NCI-H1417 (cell line): Measurements from ENCODE around the gene JARID2.

Source experiments
- DNase-seq, 3 experiments: peaks; one replicate each; lab custom pipeline; 2025; lab: John Stamatoyannopoulos, UW

JARID2 gene

DNA sequence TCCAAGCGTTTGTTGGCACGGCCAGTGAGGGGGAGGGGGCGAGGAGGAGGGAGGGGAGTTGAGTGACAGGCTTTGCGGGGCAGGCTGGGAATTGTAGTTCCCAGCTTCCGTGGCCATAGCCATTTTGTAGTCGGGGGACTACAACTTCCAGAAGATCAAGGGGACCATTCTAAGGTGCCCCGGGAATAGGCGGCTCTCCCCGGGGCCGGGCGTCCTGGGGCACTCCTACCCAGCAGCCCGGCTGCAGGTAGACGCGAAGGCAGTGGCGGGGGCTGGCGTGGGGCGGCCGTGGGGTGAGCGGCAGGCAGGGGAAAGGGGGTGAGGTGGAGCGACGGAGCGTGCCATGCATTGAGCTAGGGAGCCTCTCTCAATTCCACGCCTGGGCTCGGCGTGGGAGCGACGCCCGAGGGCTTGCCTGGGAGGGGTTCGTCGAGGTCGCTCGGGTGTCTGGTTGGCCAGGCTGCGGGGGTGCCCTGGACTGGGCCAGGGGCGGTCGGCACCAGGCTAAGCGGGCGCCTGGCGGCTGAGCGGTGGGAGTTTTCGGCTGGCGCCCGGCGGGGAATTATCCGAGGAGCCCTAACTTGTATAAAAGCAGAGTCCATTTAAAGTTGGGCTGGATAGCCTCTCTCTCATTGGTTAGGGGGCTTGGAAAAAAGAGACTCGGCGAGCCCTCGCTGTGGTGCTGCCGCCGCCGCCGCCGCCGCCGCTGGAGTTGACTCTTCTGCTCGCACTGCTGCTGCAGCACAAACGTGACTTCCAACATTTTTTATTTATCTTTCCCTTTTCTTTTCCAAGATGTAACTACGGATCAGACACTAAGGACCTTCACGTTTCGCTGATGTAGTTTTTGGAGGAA lies at the start of gene JARID2:
JARID2 (plus strand) TSS at position 709 of the 856 bp plus-strand sequence. CDS start 471 bp downstream, outside the sequence.
- DNase-seq: peak; percentile 95 to 99 (median 97)

DNA sequence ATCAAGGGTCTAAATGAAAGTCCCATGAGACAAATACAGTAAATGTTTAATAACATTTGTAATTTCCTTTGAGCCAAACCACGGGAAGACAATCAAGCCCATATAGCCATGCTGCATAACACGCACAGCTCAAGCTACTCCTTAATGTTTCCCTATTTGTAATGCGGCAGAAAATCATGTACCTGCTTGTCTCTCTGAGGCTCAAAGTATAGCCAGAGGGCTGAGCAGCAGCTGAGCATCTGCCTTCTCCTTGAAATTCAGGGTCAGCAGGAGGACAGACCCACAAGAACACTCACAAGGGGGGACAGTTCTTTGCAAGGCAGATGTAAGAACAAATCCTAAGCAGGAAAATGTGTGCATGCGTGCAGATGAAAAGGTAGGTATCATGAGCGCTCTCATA lies 45.8 kb upstream of the JARID2 start:
- no peak for DNase-seq

DNA sequence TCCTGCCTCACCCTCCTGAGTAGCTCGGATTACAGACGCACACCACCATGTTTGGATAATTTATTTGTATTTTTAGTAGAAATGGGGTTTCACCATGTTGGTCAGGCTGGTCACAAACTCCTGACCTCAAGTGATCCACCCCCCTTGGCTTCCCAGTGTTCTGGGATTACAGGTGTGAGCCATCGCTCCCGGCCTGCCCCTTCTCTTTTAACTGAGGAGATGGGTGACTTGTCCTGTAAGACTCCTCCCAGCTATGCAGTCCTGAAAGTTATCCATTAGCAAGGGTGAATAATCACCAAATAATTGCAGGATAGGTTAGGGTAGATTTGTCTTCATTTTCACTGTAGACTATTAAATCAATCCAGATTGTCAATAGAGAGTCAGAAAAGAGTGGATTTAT lies 40.5 kb upstream of the JARID2 start:
- no peak for DNase-seq

DNA sequence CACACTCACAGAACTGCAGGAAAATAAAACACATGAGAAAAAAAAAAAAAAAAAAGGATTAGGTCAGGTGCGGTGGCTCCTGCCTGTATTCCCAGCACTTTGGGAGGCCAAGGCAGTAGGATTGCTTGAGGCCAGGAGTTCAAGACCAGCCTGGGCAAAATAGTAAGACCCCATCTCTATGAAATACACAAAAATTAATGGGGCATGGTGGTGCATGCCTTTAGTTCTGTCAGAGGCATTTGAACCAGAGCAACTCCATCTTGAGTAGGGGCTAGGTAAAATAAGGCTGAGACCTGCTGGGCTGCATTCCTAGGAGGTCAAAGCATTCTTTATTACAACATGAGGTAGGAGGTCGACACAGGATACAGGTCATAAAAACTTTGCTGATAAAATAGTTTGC lies 39.0 kb upstream of the JARID2 start:
- DNase-seq: no peak

DNA sequence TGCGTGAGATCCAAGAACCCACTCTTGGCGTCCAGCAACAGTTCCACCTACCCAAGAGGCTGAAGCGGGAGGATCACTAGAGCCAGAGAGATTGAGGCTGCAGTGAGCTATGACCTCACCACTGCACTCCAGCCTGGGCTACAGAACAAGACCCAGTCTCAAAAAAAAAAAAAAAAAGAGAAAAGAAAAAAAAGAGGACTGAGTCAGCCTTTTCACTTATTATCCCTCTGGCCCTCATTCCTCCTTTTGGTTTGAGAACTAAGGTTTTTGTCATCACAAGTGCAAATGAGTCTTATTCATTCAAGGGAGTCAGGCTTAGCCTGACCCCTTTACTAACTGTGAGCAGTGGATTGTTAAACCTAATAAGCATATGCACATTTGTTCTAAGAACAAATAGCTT lies 37.9 kb upstream of the JARID2 start:
- DNase-seq: no peak

DNA sequence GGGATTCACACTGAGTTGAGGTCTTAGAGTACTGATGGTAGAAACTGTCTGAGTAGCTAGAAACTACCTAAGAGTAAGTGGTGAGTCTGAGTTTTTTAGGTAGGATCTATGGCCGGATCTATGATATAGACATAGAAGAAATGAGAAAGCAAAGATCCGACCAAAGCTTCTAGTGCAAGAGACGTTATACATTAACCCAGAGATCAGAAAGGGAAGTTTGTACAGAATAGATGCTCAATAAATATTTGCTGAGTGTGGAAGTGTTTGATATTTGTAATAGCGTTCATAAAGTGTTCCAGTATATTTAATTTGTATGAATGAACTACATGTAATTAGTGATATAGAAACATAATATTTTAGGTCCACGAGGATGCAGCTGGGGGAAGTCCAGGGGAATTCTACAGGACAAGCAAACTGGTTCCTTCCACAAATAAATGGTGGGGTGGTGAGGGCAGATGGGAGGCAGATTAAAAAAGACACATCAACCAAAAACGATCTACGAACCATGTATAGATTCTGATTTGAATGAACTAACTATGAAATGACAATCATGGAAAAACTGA lies 31.9 kb upstream of the JARID2 start:
- no peak for DNase-seq

DNA sequence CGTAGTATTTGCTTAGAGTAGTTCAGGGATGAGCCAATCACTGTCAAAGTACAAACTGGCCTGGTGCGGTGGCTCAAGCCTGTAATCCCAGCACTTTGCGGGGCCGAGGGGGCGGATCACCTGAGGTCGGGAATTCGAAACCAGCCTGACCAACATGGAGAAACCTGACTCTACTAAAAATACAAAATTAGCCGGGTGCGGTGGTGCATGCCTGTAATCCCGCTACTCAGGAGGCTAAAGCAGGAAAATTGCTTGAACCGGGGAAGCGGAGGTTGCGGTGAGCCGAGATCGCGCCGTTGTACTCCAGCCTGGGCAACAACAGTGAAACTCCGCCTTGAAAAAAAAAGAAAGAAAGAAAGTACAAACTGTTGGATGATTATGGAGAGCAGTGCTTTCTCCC lies 27.5 kb upstream of the JARID2 start:
- DNase-seq: no peak

DNA sequence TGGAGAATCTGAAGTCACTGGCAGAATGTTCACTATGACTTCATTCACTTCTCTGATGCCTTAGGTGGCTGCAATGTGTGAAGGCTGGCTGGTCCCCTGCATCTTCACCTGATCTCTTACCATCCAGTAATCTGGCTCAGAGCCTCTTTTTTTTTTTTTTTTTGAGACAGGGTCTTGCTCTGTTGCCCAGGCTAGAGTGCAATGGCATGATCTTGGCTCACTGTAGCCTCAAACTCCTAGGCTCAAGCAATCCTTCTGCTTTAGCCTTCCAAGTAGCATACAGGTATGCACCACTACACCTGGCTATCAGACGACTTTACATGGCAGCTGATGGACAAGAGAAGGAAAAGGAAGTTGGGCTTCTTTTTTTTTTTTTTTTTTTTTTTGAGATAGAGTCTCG lies 25.8 kb upstream of the JARID2 start:
- DNase-seq: no peak

DNA sequence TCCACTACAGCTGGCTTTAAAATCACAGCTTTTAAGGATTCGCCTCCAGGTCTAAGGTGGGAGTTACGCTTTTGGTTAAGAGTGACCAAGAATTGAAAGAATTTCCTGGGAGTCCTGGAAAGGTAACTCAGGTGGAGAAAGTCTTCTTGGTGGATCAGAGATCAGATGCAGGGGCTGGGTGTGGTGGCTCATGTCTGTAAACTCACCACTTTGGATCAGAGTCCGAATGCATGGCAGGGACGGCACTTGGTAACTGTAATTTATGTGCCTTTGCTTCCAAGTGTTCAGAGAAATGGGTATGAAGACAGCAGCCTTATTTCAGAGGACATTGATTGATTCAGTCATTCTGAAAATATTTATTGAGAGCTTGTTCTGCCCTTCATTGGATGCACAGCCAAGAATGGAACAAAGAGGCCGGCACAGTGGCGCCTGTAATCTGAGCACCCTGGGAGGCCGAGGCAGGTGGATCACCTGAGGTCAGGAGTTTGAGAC lies 18.0 kb upstream of the JARID2 start:
- DNase-seq: no peak

DNA sequence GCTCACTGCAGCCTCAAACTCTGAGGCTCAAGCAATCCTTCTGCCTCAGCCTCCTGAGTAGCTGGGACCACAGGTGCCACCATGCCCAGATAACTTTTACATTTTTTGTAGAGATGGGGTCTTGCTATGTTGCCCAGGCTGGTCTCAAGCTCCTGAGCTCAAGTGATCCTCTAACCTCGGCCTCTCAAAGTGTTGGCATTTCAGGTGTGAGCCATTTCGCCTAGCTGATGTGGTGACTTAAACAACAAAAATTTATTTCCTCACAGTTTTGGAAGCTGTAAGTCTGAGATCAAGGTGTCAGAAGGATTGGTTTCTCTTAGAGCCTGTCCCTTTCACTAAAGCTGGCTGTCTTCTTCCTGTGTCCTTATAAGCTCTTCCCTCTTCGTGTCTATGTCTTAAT lies 15.0 kb upstream of the JARID2 start:
- DNase-seq: no peak

DNA sequence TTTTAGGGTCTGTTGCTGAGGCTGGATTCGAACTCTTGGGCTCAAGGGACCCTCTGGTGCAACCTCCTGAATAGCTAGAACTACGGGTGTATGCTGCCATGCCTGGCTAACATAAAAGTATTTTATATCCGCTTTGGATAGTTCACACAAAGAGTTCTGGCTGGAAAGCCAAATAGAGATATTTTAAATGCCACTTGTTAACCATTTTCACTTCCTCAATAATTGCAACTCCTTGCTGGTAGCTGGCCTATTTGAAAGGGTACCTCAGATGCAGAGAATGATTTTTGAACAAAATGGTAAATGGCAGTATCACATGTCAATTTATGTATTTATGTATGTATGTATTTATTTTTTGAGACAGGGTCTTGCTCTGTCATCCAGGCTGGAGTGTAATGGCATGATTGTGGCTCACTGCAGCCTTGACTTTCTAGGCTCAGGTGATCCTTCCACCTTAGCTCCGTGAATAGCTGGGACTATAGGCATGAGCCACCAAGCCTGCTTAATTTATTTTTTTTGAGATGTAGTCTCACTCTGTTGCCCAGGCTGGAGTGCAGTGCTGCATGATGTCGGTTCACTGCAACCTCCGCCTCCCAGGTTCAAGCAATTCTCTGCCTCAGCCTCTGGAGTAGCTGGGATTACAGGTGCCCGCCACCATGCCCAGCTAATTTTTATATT lies 12.9 kb upstream of the JARID2 start:
- DNase-seq: no peak

DNA sequence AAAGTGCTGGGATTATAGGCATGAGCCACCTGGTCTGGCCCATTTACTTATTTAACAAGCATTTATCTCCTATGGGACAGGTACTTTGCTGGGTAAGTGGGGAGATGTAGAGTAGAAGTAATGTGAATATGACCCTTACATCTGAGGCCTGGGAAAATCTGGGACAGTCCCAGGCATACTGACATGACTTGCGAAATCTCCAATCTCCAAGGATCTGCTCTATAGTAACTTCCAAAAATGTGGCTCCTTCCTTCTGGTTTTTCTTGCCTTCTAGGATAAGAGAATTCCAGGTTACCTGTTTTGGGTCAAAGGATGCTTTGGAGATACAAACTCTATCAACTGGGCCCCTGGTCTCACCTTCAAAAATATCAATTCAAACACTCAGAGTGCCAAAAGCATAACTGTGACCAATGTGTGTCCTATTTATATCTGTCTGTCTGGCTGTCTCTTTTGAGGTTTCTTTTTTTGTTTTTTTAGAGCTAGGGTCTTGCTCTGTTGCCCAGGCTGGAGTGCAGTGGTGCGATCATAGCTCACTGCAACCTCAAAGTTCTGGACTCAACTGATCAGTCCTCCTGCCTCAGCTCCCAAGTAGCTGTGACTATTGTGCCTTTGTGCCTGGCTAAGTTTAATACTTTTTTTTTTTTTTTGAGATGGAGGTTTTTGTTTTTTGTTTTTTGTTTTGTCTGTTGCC lies 11.7 kb upstream of the JARID2 start:
- DNase-seq: no peak

DNA sequence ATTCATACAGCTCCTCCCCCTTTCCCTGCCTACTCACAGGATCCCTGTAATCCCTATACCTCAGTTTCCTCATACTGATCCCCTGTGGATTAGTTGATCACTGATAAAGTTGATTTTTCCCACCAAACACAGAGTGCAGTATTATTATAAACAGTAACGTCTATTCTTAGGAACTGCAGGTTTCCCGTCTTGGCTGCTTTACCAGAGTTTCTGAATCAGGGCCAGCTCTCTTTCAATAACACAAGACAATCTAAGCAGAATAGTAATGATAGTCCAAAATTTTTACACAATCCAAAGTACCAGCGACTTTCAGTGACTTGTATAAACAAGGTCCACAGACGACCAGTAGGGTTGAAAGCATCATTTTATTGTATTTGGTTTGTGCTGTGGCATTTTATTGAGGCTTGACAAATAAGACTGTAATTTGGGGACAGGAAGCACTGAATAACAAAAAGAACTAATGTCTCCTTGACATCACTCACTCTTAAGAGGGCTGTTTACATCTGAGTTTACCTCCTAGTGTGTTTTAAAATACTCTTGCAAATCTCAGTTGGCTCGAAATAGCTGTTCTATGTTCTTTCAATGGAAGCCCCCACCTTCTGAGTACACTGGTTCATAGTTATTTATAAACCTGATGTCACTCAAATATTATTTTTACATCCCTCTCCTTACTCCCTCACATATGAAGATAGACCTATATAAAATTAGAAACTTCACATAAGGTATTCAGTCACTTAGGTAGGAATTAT lies 6.1 kb upstream of the JARID2 start:
- peak in 1 of 3 experiments; percentile 14 for DNase-seq

DNA sequence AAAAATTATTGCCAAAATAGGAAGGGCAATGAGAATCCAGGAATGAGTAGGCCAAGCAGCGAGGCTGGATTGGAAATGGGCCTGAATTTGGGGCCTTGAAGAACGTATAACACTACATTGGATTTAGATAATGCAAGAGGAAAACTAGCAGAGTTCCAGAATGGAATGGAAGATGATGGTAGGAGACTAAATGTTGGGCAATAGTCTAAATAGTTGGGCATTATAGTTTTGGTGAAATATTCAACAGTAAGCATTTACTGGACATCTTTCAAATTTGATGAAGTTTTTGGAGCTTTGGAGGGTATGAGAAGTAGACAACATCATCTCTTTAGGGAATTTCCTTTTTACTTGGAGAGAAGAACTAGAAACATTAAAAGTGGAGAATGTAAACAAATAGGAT lies 3.4 kb upstream of the JARID2 start:
- DNase-seq: no peak

DNA sequence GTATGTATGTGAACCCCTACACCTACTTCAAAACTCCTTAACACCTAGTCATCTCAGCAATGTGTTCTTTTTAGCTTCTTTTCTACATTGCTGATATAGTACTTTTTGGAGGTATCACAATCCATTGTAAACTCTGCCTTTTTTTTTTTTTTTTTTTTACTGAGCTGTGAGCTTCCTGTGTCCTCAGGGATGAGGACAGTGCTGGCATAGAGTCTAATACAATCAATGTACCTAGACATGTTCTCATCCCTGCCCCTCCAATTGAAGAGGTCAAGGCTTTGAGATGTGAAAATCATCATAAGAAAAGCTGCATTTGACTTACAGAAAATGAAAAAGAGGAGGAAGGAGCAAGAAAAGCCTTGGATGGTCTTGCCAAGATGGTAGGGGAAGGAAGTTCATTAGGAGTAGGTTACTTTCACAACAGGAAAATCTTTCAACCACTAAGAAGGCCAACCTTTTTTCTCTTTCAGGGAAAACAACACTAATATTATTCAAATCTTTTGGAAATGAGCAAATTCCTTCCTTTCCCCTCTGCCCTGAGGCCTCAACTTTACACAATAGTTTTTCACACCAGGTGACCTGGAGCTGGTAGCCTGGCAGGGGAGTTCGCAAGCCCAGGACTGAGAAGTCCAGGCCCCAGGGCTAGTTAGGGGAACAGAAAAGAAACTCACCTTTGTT lies 2.8 kb upstream of the JARID2 start:
- DNase-seq: no peak

DNA sequence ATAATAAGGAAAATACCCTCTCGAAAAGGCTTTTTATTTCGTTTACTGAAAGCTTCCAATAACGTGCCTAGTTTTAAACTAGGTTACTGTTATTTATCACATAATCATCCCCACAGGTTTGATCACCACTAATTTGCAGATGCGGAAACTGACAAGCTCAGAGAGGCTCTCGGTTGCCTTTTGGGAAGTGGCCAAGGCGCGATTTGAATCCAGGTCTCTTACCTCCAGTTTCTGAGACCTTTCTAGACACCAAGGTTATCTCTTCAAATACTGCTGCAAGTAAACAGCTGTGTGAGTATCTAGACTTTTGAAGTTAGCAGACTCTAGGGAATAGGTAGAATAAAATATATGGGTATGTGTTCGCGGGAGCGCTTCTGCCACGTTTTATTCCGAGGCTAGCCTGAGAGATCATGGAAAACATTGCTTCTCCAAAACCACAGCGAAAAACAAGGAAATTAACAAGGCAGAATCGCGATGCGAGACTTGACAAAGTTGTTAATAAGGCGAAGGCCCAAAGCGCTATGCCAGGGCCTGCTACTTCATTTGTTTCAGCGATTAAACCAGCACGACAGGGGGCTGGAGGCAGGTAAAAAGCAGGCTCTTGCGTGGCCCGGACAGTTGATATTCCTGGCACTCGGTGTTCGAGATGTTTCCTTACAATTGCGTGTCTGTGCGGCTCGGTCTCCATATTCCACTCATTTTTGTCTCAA lies 1.8 kb upstream of the JARID2 start:
- DNase-seq: no peak

DNA sequence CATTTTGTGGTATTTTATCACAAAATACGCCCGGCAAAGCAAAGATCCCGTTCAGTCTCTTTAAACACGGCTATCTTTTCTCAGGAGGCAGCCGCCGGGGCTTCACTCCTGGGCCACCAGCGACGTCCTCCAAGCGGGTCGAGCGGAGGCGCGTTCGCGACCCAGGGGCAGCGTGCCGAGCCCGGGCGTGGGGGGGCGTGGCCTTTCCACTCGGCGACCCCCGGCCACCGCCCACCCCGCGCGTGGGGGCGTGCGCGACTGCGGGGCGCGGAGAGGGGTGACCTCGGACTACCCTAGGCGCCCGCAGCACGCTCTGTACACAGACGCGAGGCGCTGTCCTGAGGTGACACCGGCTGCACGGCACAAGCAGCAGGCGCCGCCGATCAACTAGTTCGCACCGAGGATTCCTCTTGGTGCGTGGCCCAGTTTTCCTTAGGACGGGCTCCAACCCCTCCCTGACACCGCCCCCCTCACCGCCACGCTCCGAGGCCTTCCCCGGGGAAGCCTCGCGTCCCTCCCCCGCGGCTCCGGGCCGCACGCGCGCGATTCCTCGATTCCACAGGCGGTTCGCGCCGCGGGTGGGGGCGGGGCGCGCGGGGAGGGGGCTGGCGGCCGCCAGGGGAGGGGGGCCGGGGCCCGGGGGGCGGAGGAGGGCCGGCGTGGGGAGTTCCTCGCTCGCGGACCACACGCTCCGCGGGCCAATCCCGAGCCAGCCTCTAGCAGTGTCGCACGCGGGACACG lies 1.1 kb upstream of the JARID2 start:
- peak; percentile 62 to 81 (median 75) for DNase-seq

DNA sequence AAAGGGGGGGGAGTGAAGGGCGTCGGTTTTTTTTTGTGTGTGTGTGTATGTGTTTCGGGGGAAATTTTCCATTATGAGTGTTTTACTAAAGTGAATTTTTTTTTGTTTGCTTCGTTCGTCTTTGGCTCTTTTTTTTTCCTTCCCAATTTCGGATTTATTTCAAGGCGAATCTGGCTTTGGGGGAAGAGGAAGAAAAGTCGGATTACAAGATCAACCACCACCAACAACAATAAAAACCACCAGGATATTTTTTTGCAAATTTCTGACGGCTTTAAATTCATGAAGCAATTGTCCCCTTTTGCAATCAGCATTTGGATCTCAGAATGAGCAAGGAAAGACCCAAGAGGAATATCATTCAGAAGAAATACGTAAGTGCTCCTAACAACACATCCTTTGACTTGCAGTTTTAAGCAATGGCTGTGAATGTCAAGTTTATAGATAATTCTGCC lies 372 bp downstream of the JARID2 start:
- DNase-seq: peak in 2 of 3 experiments; percentile 24 to 62

DNA sequence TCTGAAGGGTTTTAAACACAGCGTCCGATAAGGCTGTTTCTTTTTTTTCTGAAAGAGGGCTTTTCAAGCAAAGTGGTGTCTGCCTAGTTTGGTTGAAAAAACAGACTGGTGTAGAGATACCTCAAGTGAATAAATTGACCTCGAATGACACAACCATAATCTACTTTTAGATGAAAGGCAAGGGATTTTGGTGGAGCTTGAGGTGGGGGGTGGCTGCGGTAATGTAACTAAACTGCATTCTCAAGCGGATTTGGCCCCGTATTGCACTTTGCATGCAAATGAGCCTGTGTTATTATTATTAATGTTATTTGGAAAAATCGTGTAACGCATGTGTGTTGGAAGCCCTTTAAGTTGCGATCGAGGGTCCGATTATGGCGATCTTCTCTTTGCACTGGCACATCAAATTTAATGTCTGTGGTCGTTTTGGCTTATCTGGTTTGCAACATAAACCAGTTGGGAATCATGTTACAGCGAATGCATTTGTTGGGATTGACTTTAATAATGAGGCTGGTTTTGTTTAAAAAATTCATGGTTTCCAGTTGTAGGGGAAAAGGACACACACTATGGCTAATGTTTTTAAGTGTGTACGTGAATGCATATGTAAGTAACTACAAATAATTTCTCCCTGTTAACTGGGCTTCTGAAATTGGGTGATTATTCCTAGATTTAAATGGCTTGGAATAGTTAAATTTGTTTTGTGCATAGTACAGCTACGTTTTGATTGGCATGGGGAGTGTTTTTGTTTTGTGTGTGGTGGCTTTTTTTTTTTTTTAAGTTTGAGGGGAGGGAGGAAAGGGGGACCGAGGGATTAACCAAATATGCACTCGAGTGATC lies 1.0 kb downstream of the JARID2 start:
- DNase-seq: peak in 2 of 3 experiments; percentile 23 to 57
